Activated CD4-positive, alpha-beta memory T cell treated with anti-CD3 and anti-CD28 coated beads, Interleukin-2, amount 10 ng/mL, durations not matched to agents 7 days and 5 days (primary cell): ENCODE measurements around the gene KCNQ1. TPM values are rescaled to one million over a fixed set of nuclear protein-coding genes. Genes with fewer than 3 reads are reported as not detected.

Source experiments
- CTCF ChIA-PET: fragments of 350-600 bp; sonication (Branson Sonifier 250); formaldehyde crosslinking; loops from one replicate; lab custom pipeline; 2021; ENCODE audit warnings: antibody characterized with exemption, inconsistent platforms; lab: Charles Lee
- POLR2A ChIA-PET: fragments of 350-600 bp; sonication (Branson Sonifier 250); formaldehyde crosslinking; loops from one replicate; lab custom pipeline; 2021; ENCODE audit warnings: antibody characterized with exemption; lab: Charles Lee
- DNase-seq: peaks from one replicate; pipeline ENCODE4 v3.0.0-alpha.2; 2020
- H3K27ac Mint-ChIP-seq: one replicate; pipeline ENCODE4 v1.8.0; 2021; ENCODE audit warnings: mild to moderate bottlenecking, mixed read lengths
- H3K27me3 Mint-ChIP-seq: one replicate; pipeline ENCODE4 v1.8.0; 2021; ENCODE audit warnings: mixed read lengths
- H3K36me3 Mint-ChIP-seq: one replicate; pipeline ENCODE4 v1.8.0; 2021; ENCODE audit warnings: low read depth, mixed read lengths
- H3K4me1 Mint-ChIP-seq: one replicate; pipeline ENCODE4 v1.8.0; 2021; ENCODE audit warnings: mixed read lengths
- H3K4me3 Mint-ChIP-seq: one replicate; pipeline ENCODE4 v1.8.0; 2021; ENCODE audit warnings: mild to moderate bottlenecking, mixed read lengths
- H3K9me3 Mint-ChIP-seq: one replicate; pipeline ENCODE4 v1.8.0; 2021; ENCODE audit warnings: mixed read lengths
- total RNA-seq, 2 experiments: library from RNA; stranded (reverse); gene quantifications; one replicate each; pipeline ENCODE4 v1.2.3, GENCODE V29; 2021

Gene KCNQ1
- total RNA-seq, 2 experiments from 2014 or later: 14.8 to 15.0 TPM

- H3K4me1 Mint-ChIP-seq: no peaks in the 10 kb centered on the region
- no peak overlapping the region for H3K4me3 Mint-ChIP-seq
- H3K27ac Mint-ChIP-seq: no peak overlapping the region
- H3K36me3 Mint-ChIP-seq: no peaks in the 10 kb centered on the region
- H3K27me3 Mint-ChIP-seq: no peaks in the 10 kb centered on the region
- H3K9me3 Mint-ChIP-seq: no peaks in the 10 kb centered on the region
- ChIA-PET CTCF (no interaction called here), POLR2A (no interaction called here)
- DNase-seq: no peak
Observed at GRCh38 chr11:2729841-2730240, 285.0 kb downstream of the KCNQ1 start.

- ChIA-PET POLR2A (no interaction called here), CTCF (no interaction called here)
- no peak overlapping the region for H3K27ac Mint-ChIP-seq
- no peak overlapping the region for H3K4me3 Mint-ChIP-seq
- no peaks in the 10 kb centered on the region for H3K4me1 Mint-ChIP-seq
- H3K36me3 Mint-ChIP-seq: no peaks in the 10 kb centered on the region
- DNase-seq: no peak
- H3K27me3 Mint-ChIP-seq: no peaks in the 10 kb centered on the region
- H3K9me3 Mint-ChIP-seq: no peaks in the 10 kb centered on the region
Observed at GRCh38 chr11:2730272-2731129, 285.7 kb downstream of the KCNQ1 start.

GRCh38 chr11:2731130-2732125 lies 286.6 kb downstream of the KCNQ1 start:
- Mint-ChIP-seq H3K27ac (no peak overlapping the region), H3K4me1 (no peaks in the 10 kb centered on the region), H3K36me3 (no peaks in the 10 kb centered on the region), H3K27me3 (no peaks in the 10 kb centered on the region), H3K9me3 (no peaks in the 10 kb centered on the region), H3K4me3 (no peak overlapping the region)
- no peak for DNase-seq
- POLR2A ChIA-PET: no interaction called here
- CTCF ChIA-PET: no interaction called here

- Mint-ChIP-seq H3K4me1 (no peaks in the 10 kb centered on the region), H3K4me3 (no peak overlapping the region), H3K36me3 (no peaks in the 10 kb centered on the region), H3K27ac (no peak overlapping the region), H3K9me3 (no peaks in the 10 kb centered on the region), H3K27me3 (no peaks in the 10 kb centered on the region)
- no peak for DNase-seq
- ChIA-PET POLR2A (no interaction called here), CTCF (no interaction called here)
Observed at GRCh38 chr11:2732261-2732939, 287.6 kb downstream of the KCNQ1 start.

GRCh38 chr11:2732940-2733628 lies 288.3 kb downstream of the KCNQ1 start:
- no peak for DNase-seq
- no peaks in the 10 kb centered on the region for H3K9me3 Mint-ChIP-seq
- no peaks in the 10 kb centered on the region for H3K4me1 Mint-ChIP-seq
- H3K27ac Mint-ChIP-seq: no peak overlapping the region
- H3K4me3 Mint-ChIP-seq: no peak overlapping the region
- H3K27me3 Mint-ChIP-seq: no peaks in the 10 kb centered on the region
- ChIA-PET CTCF (no interaction called here), POLR2A (no interaction called here)
- no peaks in the 10 kb centered on the region for H3K36me3 Mint-ChIP-seq

GRCh38 chr11:2734181-2735052 lies 289.6 kb downstream of the KCNQ1 start:
- no peaks in the 10 kb centered on the region for H3K4me1 Mint-ChIP-seq
- DNase-seq: no peak
- ChIA-PET CTCF (no interaction called here), POLR2A (no interaction called here)
- H3K9me3 Mint-ChIP-seq: no peaks in the 10 kb centered on the region
- H3K27ac Mint-ChIP-seq: no peak overlapping the region
- H3K4me3 Mint-ChIP-seq: no peak overlapping the region
- H3K27me3 Mint-ChIP-seq: no peaks in the 10 kb centered on the region
- no peaks in the 10 kb centered on the region for H3K36me3 Mint-ChIP-seq

GRCh38 chr11:2735053-2735589 lies 290.3 kb downstream of the KCNQ1 start:
- CTCF ChIA-PET: no interaction called here
- Mint-ChIP-seq H3K27me3 (no peaks in the 10 kb centered on the region), H3K9me3 (no peaks in the 10 kb centered on the region), H3K27ac (no peak overlapping the region), H3K36me3 (no peaks in the 10 kb centered on the region), H3K4me3 (no peak overlapping the region), H3K4me1 (no peaks in the 10 kb centered on the region)
- POLR2A ChIA-PET: no interaction called here
- DNase-seq: no peak

- Mint-ChIP-seq H3K27me3 (no peaks in the 10 kb centered on the region), H3K4me1 (no peaks in the 10 kb centered on the region), H3K4me3 (no peak overlapping the region), H3K9me3 (no peaks in the 10 kb centered on the region), H3K27ac (no peak overlapping the region), H3K36me3 (no peaks in the 10 kb centered on the region)
- ChIA-PET CTCF (no interaction called here), POLR2A (no interaction called here)
- no peak for DNase-seq
Observed at GRCh38 chr11:2736577-2737225, 291.9 kb downstream of the KCNQ1 start.

- no peaks in the 10 kb centered on the region for H3K36me3 Mint-ChIP-seq
- no peak for DNase-seq
- no peak overlapping the region for H3K4me3 Mint-ChIP-seq
- CTCF ChIA-PET: no interaction called here
- H3K9me3 Mint-ChIP-seq: no peaks in the 10 kb centered on the region
- no peaks in the 10 kb centered on the region for H3K4me1 Mint-ChIP-seq
- H3K27me3 Mint-ChIP-seq: no peaks in the 10 kb centered on the region
- H3K27ac Mint-ChIP-seq: no peak overlapping the region
- POLR2A ChIA-PET: no interaction called here
Observed at GRCh38 chr11:2737226-2737590, 292.4 kb downstream of the KCNQ1 start.

- no peak overlapping the region for H3K27ac Mint-ChIP-seq
- CTCF ChIA-PET: no interaction called here
- no peak for DNase-seq
- H3K36me3 Mint-ChIP-seq: no peaks in the 10 kb centered on the region
- H3K4me1 Mint-ChIP-seq: no peaks in the 10 kb centered on the region
- H3K4me3 Mint-ChIP-seq: no peak overlapping the region
- no peaks in the 10 kb centered on the region for H3K27me3 Mint-ChIP-seq
- H3K9me3 Mint-ChIP-seq: no peaks in the 10 kb centered on the region
- POLR2A ChIA-PET: no interaction called here
Observed at GRCh38 chr11:2737866-2738265, 293.1 kb downstream of the KCNQ1 start.

GRCh38 chr11:2738551-2739431 lies 294.0 kb downstream of the KCNQ1 start:
- ChIA-PET CTCF (no interaction called here), POLR2A (no interaction called here)
- H3K4me1 Mint-ChIP-seq: no peaks in the 10 kb centered on the region
- no peak overlapping the region for H3K27ac Mint-ChIP-seq
- H3K36me3 Mint-ChIP-seq: no peaks in the 10 kb centered on the region
- H3K27me3 Mint-ChIP-seq: no peaks in the 10 kb centered on the region
- H3K4me3 Mint-ChIP-seq: no peak overlapping the region
- H3K9me3 Mint-ChIP-seq: no peaks in the 10 kb centered on the region
- DNase-seq: no peak
